ENCODE measurements around the gene FIZ1.

- TF ChIP-seq CTCF (IDR thresholded peaks at IDR 0.05) (no peak), POLR2A (IDR thresholded peaks at IDR 0.05) (no peak)
Measured at GRCh38 chr19:55567708-55568328, 31.5 kb downstream of the FIZ1 start.

All from esophagus squamous epithelium (tissue), 4 donors.